Endodermal cell (in vitro differentiated cells): Measurements from ENCODE around the gene TESPA1. TPM values are rescaled to one million over a fixed set of nuclear protein-coding genes. Genes with fewer than 3 reads are reported as not detected.
A peak's percentile ranks its signal among the peaks of the same experiment; 100 is the strongest.

Experiments
- DNase-seq: peaks from one replicate; pipeline ENCODE4 v3.0.0-alpha.2; 2017
- H3K27ac ChIP-seq: 2 replicates; pipeline ENCODE4 v1.5.1; 2013; ENCODE audit warnings: mild to moderate bottlenecking, low read depth, low read length, moderate library complexity
- H3K27me3 ChIP-seq: 2 replicates; pipeline ENCODE4 v1.6.1; 2013; ENCODE audit warnings: mild to moderate bottlenecking, low read length, moderate library complexity; ENCODE audit not compliant: insufficient read depth, control insufficient read depth, poor library complexity, severe bottlenecking
- H3K36me3 ChIP-seq: 2 replicates; pipeline ENCODE4 v1.7.0; 2013; ENCODE audit warnings: mild to moderate bottlenecking, low read length, moderate library complexity; ENCODE audit not compliant: control insufficient read depth, insufficient read depth
- H3K4me1 ChIP-seq: one replicate; pipeline ENCODE4 v1.7.0; 2013; ENCODE audit warnings: low read length; ENCODE audit not compliant: control insufficient read depth, insufficient read depth
- H3K4me3 ChIP-seq: 2 replicates; pipeline ENCODE4 v1.5.1; 2013; ENCODE audit warnings: mild to moderate bottlenecking, low read length, moderate library complexity
- H3K9ac ChIP-seq: 2 replicates; pipeline ENCODE4 v1.6.1; 2013; ENCODE audit warnings: mild to moderate bottlenecking, low read length, moderate library complexity; ENCODE audit not compliant: poor library complexity, severe bottlenecking; ENCODE audit errors: extremely low read depth
- H3K9me3 ChIP-seq: 2 replicates; pipeline ENCODE4 v1.6.1; 2013; ENCODE audit warnings: mild to moderate bottlenecking, low read length, moderate library complexity; ENCODE audit not compliant: control insufficient read depth
- H3K27ac Mint-ChIP-seq: 2 replicates; pipeline ENCODE4 v1.8.0; 2020; ENCODE audit warnings: mixed read lengths
- H3K27me3 Mint-ChIP-seq: 2 replicates; pipeline ENCODE4 v1.8.0; 2021; ENCODE audit warnings: mild to moderate bottlenecking, mixed read lengths; ENCODE audit not compliant: insufficient read depth
- H3K36me3 Mint-ChIP-seq: 2 replicates; pipeline ENCODE4 v1.8.0; 2020; ENCODE audit warnings: low read depth, mixed read lengths
- H3K4me1 Mint-ChIP-seq: 2 replicates; pipeline ENCODE4 v1.8.0; 2020; ENCODE audit warnings: mixed read lengths
- H3K4me3 Mint-ChIP-seq: 2 replicates; pipeline ENCODE4 v1.8.0; 2020; ENCODE audit warnings: mild to moderate bottlenecking, moderate library complexity, mixed read lengths
- H3K9me3 Mint-ChIP-seq: 2 replicates; pipeline ENCODE4 v1.8.0; 2020; ENCODE audit warnings: mild to moderate bottlenecking, mixed read lengths
- WGBS, 2 experiments: methylation state at CpG; one replicate each; pipeline versions ENCODE4 v1.1.5 to v1.1.7; 2013; ENCODE audit warnings: missing lambda C conversion rate in 2 of 2, mixed read lengths in 1 of 2; ENCODE audit not compliant: insufficient coverage in 1 of 2, insufficient read length in 1 of 2; 5-methylcytosine and 5-hydroxymethylcytosine counted together
- long read RNA-seq, 4 experiments: library from polyadenylated mRNA in 2 of 4; library from RNA in 1 of 4; library from capped mRNA in 1 of 4; stranded (forward) in 3 of 4; unstranded in 1 of 4; transcript quantifications; one replicate each; pipeline ENCODE4 v2.0.0, GENCODE V29; 2020 to 2021; ENCODE audit warnings: inconsistent platforms in 1 of 4
- polyA plus RNA-seq, 2 experiments: library from polyadenylated mRNA; stranded (reverse); fragments of 50-300 nt; gene quantifications; one replicate each; pipeline ENCODE4 v1.2.3, GENCODE V29; 2013
- total RNA-seq, 2 donors: library from RNA; stranded (reverse); fragmentation: NEBNext Ultra II Directional in 1 of 2; extraction: Animal tissue kit (Norgen Biotek cat#: 25700) in 1 of 2; gene quantifications; 2 replicates in 1 of 2; 3 replicates in 1 of 2; pipeline ENCODE4 v1.2.1, GENCODE V29; 2021
- TF ChIP-seq, protein P1 (sequence below): fragments of 200-600 bp; sonication (generic); conservative IDR thresholded peaks from 2 replicates; pipeline ENCODE4 v1.5.0; 2021; ENCODE audit warnings: antibody characterized with exemption, mild to moderate bottlenecking

TESPA1 gene, protein sequence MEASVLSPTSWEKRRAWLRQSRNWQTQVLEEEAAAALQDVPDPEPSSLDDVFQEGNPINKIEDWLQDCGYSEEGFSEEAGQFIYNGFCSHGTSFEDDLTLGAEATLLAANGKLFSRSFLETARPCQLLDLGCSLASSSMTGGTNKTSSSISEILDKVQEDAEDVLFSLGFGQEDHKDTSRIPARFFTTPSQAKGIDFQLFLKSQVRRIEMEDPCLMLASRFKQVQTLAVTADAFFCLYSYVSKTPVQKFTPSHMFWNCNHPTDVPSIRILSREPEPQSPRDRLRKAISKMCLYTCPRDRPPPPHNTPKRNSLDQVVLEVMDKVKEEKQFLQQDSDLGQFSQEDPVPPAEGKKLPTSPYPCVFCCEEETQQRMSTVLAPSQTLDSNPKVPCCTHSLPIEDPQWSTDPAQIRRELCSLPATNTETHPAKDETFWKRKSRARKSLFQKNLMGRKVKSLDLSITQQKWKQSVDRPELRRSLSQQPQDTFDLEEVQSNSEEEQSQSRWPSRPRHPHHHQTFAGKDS
- not detected for total RNA-seq
- polyA plus RNA-seq (2013, experiment 1 of 2): not detected
- polyA plus RNA-seq (2013, experiment 2 of 2): not detected
- long read RNA-seq, experiment 1: 0 reads
- long read RNA-seq, experiment 2, partial matches to known transcripts: 0 of 5 reads
- long read RNA-seq, experiment 2, other reads (novel, unspliced or antisense): 5 of 5 reads
- long read RNA-seq, experiment 3, partial matches to known transcripts: 2 of 29 reads
- long read RNA-seq, experiment 3, other reads (novel, unspliced or antisense): 27 of 29 reads
- long read RNA-seq, experiment 4, partial matches to known transcripts: 0 of 2 reads
- long read RNA-seq, experiment 4, other reads (novel, unspliced or antisense): 2 of 2 reads

DNA sequence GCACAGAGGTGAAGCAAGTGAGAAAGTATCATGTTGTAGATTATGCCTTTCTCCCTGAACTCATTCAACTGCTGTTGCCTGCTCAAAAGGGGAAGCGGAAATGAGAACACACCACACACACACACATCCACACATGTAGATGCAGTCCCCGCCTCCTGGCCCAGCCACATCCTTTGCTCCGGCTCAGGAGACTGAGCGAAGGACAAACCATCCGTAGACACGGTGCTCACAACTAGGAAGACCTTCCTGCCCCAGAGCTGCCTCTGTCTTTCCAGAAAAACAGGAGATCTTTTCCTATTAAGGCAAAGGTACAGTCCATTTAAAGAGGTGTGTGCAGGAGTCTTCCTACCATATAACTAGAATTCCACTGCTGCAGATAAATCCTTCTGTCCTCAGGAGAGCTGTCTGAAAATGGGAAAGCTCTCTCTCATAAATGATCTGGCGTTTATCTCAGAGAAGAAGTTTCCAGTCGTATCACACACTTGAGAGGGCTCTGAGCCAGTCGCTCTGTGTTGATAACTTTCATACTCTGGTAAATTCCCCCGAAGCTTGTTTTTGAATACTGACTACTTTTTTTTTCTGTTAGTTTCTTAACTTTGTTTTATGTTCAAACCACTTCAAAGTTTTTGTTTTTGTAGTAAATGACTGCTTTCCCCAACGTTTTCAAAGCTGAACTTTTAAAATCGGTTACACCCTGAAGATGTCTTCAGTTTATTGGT lies at the start of gene TESPA1:
Gene TESPA1, minus strand, starts transcription at position 105 of the 719 bp plus-strand sequence. CDS start 10,200 bp downstream, outside the sequence.
- TF ChIP-seq, protein P1, sequence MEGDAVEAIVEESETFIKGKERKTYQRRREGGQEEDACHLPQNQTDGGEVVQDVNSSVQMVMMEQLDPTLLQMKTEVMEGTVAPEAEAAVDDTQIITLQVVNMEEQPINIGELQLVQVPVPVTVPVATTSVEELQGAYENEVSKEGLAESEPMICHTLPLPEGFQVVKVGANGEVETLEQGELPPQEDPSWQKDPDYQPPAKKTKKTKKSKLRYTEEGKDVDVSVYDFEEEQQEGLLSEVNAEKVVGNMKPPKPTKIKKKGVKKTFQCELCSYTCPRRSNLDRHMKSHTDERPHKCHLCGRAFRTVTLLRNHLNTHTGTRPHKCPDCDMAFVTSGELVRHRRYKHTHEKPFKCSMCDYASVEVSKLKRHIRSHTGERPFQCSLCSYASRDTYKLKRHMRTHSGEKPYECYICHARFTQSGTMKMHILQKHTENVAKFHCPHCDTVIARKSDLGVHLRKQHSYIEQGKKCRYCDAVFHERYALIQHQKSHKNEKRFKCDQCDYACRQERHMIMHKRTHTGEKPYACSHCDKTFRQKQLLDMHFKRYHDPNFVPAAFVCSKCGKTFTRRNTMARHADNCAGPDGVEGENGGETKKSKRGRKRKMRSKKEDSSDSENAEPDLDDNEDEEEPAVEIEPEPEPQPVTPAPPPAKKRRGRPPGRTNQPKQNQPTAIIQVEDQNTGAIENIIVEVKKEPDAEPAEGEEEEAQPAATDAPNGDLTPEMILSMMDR: no peak
- no peak within 1 kb of the TSS for H3K9ac ChIP-seq
- Mint-ChIP-seq H3K4me1 (no peaks in the 10 kb centered on the region), H3K36me3 (no peaks in the 10 kb centered on the region), H3K27ac (no peak within 1 kb of the TSS), H3K27me3 (no peaks in the 10 kb centered on the region), H3K4me3 (no peak within 1 kb of the TSS), H3K9me3 (no peaks in the 10 kb centered on the region)
- no peak within 1 kb of the TSS for H3K27ac ChIP-seq
- no peak within 1 kb of the TSS for H3K4me3 ChIP-seq
- no peaks in the 10 kb centered on the region for H3K27me3 ChIP-seq
- H3K4me1 ChIP-seq: no peaks in the 10 kb centered on the region
- DNase-seq: no peak
- 91 to 98% methylated on average over 4 to 12 of the region's 12 CpGs for whole genome bisulfite sequencing, 2 experiments
- no peaks in the 10 kb centered on the region for H3K36me3 ChIP-seq
- H3K9me3 ChIP-seq: no peaks in the 10 kb centered on the region

DNA sequence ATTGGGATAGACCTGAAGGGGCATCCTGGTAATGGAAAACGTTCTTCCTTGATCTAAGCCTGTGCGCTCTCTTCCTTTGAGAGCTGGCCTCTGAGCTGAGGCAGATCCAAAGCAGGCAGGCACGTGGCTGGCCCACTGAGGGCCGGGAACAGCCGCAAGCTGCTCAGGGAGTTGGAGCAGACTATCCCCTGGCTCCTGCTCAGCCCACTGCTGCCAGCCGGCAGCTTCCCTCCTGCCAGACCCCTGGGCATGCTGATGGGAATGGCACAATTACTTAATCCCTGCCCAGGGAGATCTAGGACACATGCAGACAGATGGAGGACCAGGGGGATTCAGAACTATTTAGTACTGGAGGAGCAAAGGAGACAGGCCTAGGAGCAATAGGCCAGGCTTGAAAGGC lies 49.7 kb upstream of the TESPA1 start:
- WGBS, 2 experiments: 81 to 90% methylated on average over 2 to 6 of the region's 6 CpGs
- Histone ChIP-seq H3K4me3 (no peak overlapping the region), H3K36me3 (no peaks in the 10 kb centered on the region), H3K9me3 (no peaks in the 10 kb centered on the region), H3K9ac (no peak overlapping the region), H3K27ac (no peak overlapping the region), H3K27me3 (peaks cover 23% of the 10 kb centered on the region), H3K4me1 (no peaks in the 10 kb centered on the region)
- H3K36me3 Mint-ChIP-seq: no peaks in the 10 kb centered on the region
- H3K27ac Mint-ChIP-seq: no peak overlapping the region
- peak; percentile 52 for DNase-seq
- peaks cover 4% of the 10 kb centered on the region for H3K27me3 Mint-ChIP-seq
- no peaks in the 10 kb centered on the region for H3K9me3 Mint-ChIP-seq
- H3K4me3 Mint-ChIP-seq: no peak overlapping the region
- TF ChIP-seq, protein P1: no peak
- no peaks in the 10 kb centered on the region for H3K4me1 Mint-ChIP-seq

DNA sequence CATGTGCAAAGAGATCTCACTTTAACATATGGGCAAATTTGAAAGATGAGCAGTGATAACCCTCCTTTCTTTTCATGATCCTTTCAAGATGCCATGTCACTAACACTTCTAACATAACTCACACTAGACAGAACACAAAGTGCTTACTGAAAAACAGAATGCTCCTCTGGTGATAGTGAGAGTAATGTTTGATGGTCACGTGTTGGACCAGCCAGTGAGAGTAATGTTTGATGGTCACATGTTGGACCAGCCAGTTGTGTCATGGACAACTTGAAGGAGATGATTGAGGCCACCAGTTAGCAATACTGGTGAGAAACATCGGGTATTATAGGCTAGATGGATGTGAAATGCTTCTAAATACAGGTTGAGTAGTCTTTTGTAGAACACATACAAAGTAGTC lies 40.9 kb upstream of the TESPA1 start:
- WGBS, 2 experiments: 80 to 81% methylated on average over 2 of the region's 2 CpGs
- Mint-ChIP-seq H3K4me3 (no peak overlapping the region), H3K27ac (no peak overlapping the region), H3K9me3 (no peaks in the 10 kb centered on the region), H3K4me1 (no peaks in the 10 kb centered on the region), H3K27me3 (peaks cover 10% of the 10 kb centered on the region), H3K36me3 (no peaks in the 10 kb centered on the region)
- Histone ChIP-seq H3K4me3 (no peak overlapping the region), H3K4me1 (no peaks in the 10 kb centered on the region), H3K36me3 (no peaks in the 10 kb centered on the region), H3K27ac (no peak overlapping the region), H3K9me3 (no peaks in the 10 kb centered on the region), H3K27me3 (peaks cover 38% of the 10 kb centered on the region), H3K9ac (no peak overlapping the region)
- DNase-seq: no peak
- TF ChIP-seq, protein P1: no peak
